ENCODE results near the gene SYCE1L. TPM values are rescaled to one million over a fixed set of nuclear protein-coding genes. Genes with fewer than 3 reads are reported as not detected.
"Not testable (repeated sequence)": the region's sequence is repeated elsewhere in the genome, so short reads cannot be mapped to it uniquely, and the experiment has no call there.

Gene SYCE1L, protein sequence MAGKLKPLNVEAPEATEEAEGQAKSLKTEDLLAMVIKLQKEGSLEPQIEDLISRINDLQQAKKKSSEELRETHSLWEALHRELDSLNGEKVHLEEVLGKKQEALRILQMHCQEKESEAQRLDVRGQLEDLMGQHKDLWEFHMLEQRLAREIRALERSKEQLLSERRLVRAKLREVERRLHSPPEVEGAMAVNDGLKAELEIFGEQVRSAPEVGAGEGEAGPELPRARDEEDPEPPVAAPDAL
- total RNA-seq, result 1 to 10 TPM; 2.5 to 6.1 TPM
- long read RNA-seq, donor 1, partial matches to known transcripts, result 0 of 3 reads
- long read RNA-seq, donor 1, other reads (novel, unspliced or antisense), result 3 of 3 reads
- long read RNA-seq, donor 2, partial matches to known transcripts, result 2 of 4 reads
- long read RNA-seq, donor 2, other reads (novel, unspliced or antisense), result 2 of 4 reads

GRCh38 chr16:77199211-77199610, at the start of gene SYCE1L:
TSS of gene SYCE1L (plus strand) at chr16:77199408. CDS start at chr16:77199452, 44 bp downstream.
- intact Hi-C loops (cut with DNase I), result no loop called here
- DNase-seq (ENCODE audit: low spot score), result no peak

DNA sequence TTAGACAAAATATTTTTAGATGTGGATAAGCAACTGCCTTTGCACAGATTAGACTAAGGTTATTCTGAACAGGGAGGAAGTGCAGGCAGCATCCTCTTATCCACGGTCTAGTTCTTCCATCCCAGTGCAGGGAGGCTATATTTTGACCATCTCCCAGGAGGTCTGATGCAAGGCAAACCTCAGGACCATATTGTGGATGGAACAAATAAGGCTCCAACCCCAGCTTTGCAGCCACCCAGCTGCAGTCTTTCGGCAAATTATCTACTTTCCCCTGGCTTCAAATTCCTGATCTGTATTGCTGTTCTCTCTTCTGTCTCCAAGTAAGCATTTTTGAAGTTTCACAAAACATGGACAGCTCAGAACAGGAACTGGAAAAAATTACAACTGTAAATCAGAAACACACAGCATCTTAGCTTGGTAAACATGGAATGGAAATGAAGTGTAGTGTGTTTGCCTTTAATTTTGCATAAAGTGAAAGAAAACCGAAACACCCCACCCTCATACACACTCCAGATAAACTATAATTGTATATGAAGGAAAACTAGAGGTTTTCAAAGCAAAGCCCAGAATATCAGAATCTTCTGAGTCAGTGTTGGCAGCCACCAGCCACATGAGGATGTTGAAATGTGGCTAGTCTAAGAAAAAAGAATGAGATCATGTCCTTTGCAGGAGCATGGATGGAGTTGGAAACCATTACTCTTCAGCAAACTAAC, 41.7 kb upstream of the SYCE1L start:
- no peak for DNase-seq (ENCODE audit: low spot score)
- intact Hi-C loops (cut with DNase I), result no loop called here

- intact Hi-C loops (cut with DNase I), result no loop called here
Observed at GRCh38 chr16:77158293-77158692, 40.9 kb upstream of the SYCE1L start.

GRCh38 chr16:77165006-77165405, 34.2 kb upstream of the SYCE1L start:
- intact Hi-C loops (cut with DNase I), result no loop called here
- DNase-seq (ENCODE audit: low spot score), result no peak

More at GRCh38 chr16:77158293-77158692, 40.9 kb upstream of the SYCE1L start:
- DNase-seq (ENCODE audit: low spot score), result no peak

DNA sequence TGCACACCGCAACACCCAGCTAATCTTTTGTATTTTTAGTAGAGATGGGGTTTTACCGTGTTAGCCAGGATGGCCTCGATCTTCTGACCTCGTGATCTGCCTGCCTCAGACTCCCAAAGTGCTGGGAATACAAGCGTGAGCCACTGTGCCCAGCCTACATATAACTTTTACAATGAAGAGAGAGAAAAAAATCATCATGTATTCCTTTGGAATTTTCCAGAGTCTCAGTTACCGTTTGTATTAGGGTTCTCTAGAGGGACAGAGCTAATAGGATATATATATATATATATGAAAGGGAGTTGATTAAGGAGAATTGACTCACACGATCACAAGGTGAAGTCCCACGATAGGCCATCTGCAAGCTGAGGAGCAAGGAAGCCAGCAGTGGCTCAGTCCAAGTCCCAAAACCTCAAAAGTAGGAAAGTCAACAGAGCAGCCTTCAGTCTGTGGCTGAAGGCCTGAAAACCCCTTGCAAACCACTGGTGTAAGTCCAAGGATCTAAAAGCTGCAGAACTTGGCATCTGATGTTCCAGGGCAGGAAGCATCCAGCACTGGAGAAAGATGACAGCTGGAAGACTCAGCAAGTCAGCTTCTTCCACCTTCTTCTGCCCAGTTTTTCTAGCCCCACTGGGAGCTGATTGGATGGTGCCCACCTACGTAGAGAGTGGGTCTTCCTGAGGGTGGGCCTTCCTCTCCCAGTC, 33.5 kb upstream of the SYCE1L start:
- intact Hi-C loops (cut with DNase I); DNase-seq (ENCODE audit: low spot score): not testable (repeated sequence)

DNA sequence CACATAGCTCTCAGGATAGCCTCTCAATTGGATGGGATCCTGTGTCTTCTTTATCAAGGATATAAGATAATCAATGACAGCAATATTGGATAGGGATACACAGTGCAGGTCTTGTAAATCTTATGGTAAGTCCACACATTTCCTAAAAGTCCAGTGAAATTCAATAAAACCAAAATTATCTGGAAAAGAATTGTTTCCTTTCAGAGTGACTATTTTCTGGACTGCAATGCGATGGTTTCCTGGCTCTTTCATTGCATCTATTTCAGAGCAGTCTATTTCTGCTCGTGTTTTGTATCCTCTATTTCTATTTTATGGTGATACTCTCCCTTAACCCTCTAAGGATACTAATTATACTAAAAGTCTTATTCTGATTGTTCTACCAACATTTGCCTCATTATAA, 32.5 kb upstream of the SYCE1L start:
- intact Hi-C loops (cut with DNase I), result no loop called here
- no peak for DNase-seq (ENCODE audit: low spot score)

- intact Hi-C loops (cut with DNase I), result no loop called here
- no peak for DNase-seq (ENCODE audit: low spot score)
Observed at GRCh38 chr16:77168901-77169300, 30.3 kb upstream of the SYCE1L start.

DNA sequence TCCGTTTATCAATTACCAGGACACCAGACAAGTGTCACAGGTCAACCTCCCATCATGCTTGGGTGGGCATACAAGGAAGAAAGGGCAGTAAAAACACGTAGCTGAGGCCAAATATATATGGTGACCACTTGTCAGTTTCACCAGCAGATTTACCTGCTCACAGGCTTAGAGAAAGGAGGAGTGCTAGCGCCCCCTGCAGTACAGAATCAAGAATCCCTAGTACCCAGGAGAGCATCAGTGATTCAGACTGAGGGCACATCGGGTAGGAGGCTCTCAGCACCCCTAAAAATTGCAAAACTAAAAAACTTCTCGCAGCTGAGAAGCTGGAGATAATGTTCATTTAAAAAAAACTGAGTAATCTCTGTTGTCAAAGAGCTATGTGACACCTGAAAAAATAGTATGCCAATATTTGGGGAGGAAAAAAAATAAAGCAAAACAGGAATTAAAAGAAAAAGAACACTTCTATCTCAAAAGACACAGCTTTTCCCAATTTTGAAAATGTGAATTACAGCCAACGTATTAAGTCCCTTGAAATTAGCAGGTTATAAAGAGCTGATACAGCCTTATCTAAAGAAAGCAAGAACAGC, 29.5 kb upstream of the SYCE1L start:
- DNase-seq (ENCODE audit: low spot score), result no peak
- intact Hi-C loops (cut with DNase I), result loop anchor here in 1 of 2 donors (10.0 kb wide), 1 partner anchor 1385 kb away; no protein-coding TSS in a partner anchor

- DNase-seq (ENCODE audit: low spot score), result no peak
- intact Hi-C loops (cut with DNase I), result loop anchor here in 1 of 2 donors (10.0 kb wide), 1 partner anchor 1386 kb away; no protein-coding TSS in a partner anchor
Observed at GRCh38 chr16:77170805-77171204, 28.4 kb upstream of the SYCE1L start.

GRCh38 chr16:77171745-77172635, 27.2 kb upstream of the SYCE1L start:
- no peak for DNase-seq (ENCODE audit: low spot score)
- intact Hi-C loops (cut with DNase I), result loop anchor here in 1 of 2 donors (10.0 kb wide), 1 partner anchor 1387 kb away; no protein-coding TSS in a partner anchor

DNA sequence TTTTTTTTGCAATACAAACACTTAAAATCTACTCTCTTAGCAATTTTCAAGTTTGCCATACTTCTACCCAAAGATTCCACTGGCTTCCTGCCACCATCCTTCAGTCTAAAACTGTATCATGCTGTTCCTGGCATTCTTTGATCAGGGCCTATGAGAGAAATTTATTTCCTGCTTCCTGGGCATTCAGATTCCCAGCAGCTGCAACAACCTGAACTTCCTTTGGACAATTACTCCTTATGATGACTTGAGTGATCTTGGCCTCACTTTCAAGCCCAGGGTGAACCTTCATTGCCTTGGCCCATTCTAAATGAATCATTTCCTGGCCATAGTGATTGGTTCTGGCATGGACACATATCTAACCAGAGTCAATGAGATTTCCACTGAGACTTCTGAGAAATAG, 26.3 kb upstream of the SYCE1L start:
- intact Hi-C loops (cut with DNase I), result loop anchor here in 1 of 2 donors (10.0 kb wide), 1 partner anchor 1388 kb away; no protein-coding TSS in a partner anchor
- DNase-seq (ENCODE audit: low spot score), result no peak

DNA sequence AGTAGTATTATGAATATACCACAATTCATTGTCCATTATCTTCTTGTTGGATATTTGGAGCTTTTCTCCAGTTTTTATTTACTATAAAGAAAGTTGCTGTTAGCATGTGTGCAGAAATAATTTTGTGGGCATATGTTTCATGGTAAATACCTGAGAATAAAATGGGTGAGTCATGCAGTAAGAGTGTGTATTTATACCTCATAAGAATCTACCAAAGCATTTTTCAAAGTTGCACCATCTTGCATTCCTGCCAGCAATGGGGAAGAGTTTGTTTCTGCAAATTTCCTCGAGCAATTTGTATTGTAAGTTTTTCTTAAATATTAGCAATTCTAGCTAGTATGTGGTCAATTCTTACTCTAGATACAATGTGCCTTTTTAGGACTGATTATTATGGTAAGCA, 16.1 kb upstream of the SYCE1L start:
- intact Hi-C loops (cut with DNase I), result no loop called here
- DNase-seq (ENCODE audit: low spot score), result no peak

DNA sequence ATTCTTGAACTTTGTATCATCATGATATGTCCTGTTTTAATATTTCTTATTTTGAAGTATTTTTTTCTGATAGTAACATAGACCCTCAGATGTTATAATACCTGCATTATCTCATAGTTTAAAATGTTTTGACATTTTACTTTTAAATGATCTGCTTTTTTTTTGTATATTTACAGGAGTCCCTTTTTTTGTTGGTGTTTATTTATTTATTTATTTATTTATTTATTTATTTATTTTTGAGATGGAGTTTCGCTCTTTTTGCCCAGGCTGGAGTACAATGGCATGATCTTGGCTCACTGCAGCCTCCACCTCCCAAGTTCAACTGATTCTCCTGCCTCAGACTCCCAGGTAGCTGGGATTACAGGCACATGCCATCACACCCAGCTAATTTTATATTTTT, 12.9 kb upstream of the SYCE1L start:
- DNase-seq (ENCODE audit: low spot score); intact Hi-C loops (cut with DNase I): not testable (repeated sequence)

- intact Hi-C loops (cut with DNase I), result no loop called here
- DNase-seq (ENCODE audit: low spot score), result no peak
Observed at GRCh38 chr16:77190190-77190477, 9.1 kb upstream of the SYCE1L start.

- intact Hi-C loops (cut with DNase I), result no loop called here
- DNase-seq (ENCODE audit: low spot score), result peak; percentile 99
Observed at GRCh38 chr16:77190478-77191258, 8.5 kb upstream of the SYCE1L start, which contains the start of gene MON1B. TSS of gene MON1B (plus strand) at chr16:77191190. CDS start at chr16:77191486, 296 bp downstream.

DNA sequence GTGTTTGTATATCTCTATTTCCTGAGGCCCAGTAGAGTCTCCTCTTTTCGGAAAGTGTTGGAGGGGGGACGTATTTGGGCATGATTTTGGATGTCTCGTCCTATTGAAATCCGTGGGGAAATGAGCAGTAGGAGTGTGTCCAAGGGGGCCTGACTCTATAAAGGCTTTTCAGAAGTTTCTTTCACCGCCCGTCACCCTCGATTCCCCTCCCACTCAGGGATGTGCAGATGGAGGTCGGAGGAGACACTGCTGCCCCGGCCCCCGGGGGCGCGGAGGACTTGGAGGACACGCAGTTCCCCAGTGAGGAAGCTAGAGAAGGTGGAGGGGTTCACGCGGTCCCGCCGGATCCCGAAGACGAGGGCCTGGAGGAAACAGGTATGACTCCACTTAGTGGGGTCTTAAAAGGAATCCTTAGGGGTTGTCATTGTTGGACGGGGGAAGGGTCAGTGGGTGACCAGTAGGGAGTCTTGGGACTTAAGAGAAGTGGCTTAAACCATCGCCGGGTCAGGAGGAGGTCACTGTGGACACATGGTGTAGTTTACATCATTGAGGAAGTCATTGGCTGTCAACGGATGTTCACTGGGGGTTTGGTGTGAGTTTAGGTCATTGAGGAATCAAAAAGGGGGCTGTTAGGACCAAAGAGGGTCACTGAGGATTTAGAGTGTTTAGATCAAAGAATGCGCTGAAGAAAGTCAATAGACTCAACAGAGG, 7.8 kb upstream of the SYCE1L start:
- DNase-seq (ENCODE audit: low spot score), result no peak
- intact Hi-C loops (cut with DNase I), result no loop called here

DNA sequence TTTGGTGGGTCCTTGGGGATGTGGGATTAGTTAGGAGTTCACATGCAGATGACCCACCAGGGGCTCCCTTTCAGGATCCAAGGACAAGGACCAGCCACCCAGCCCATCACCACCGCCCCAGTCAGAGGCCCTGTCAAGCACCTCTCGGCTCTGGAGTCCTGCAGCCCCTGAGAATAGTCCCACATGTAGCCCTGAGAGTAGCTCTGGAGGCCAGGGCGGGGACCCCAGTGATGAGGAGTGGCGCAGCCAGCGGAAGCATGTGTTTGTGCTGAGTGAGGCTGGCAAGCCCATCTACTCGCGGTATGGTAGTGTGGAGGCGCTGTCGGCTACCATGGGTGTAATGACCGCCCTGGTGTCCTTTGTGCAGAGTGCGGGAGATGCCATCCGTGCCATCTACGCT, 5.8 kb upstream of the SYCE1L start:
- intact Hi-C loops (cut with DNase I), result no loop called here
- no peak for DNase-seq (ENCODE audit: low spot score)
